ENCODE data around the gene HSD17B14. TPM values are rescaled to one million over a fixed set of nuclear protein-coding genes. Genes with fewer than 3 reads are reported as not detected.
A peak's percentile ranks its signal among the peaks of the same experiment; 100 is the strongest.

The HSD17B14 gene
- total and polyA plus RNA-seq, 2 of the 13 experiments (the other 11 are each of a cell fraction or from before 2014, with no cell fraction given) = 0.58 to 1.2 TPM

DNA sequence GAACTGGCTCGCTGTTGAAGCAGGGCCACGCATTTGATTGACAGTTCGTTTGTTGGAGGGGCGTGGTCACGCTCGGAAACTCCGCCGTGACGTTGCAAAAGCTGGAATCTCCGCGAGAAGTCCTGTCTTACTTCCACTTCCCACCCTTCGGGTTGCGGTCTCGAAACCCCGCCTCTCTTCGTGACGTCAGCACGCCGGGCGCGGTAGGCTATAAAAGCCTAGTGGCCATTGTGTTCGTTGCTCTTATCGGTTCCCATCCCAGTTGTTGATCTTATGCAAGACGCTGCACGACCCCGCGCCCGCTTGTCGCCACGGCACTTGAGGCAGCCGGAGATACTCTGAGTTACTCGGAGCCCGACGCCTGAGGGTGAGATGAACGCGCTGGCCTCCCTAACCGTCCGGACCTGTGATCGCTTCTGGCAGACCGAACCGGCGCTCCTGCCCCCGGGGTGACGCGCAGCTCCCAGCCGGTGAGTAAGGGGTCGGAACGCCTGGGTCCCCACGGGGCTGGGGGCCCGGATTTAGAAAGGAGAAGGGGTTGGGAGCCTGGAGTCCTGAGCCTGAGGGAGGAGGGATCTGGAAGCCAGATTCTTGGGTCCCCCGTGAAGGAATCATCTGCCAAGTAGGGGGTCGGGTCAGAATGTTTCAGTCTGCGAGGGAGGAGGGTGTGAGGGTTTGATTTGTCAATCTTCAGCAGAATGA is 36.0 kb upstream of the HSD17B14 start, which contains the start of gene PPP1R15A (continued):
- no peak for TF ChIP-seq KLF15 (CRISPR knock-in tag; IDR thresholded peaks at IDR 0.05; ENCODE audit: borderline replicate concordance)
- TF ChIP-seq ZMYM4 (CRISPR knock-in tag; IDR thresholded peaks at IDR 0.05) = peak; percentile 85
- 0 out of 2 replicates have a peak, but pooled peaks have one; percentile 21 for TF ChIP-seq PAX8 (CRISPR knock-in tag; IDR thresholded peaks at IDR 0.05; ENCODE audit: borderline replicate concordance)
- no peak; the same call in 1 of the 2 replicates for TF ChIP-seq ETV6 (CRISPR knock-in tag; conservative IDR thresholded peaks at IDR 0.05)
- no peak for TF ChIP-seq IRX3 (CRISPR knock-in tag; IDR thresholded peaks at IDR 0.05; ENCODE audit: borderline replicate concordance, low read depth)
- 0 out of 2 replicates have a peak, but pooled peaks have one; percentile 32 for TF ChIP-seq ZBTB33 (CRISPR knock-in tag; IDR thresholded peaks at IDR 0.05)
- no peak for TF ChIP-seq ZNF552 (CRISPR knock-in tag; IDR thresholded peaks at IDR 0.05; ENCODE audit: borderline replicate concordance)
- TF ChIP-seq RFXAP (CRISPR knock-in tag; IDR thresholded peaks at IDR 0.05; ENCODE audit: borderline replicate concordance) = 0 out of 2 replicates have a peak, but pooled peaks have one; percentile 28
- TF ChIP-seq ZEB1 (IDR thresholded peaks at IDR 0.05; ENCODE audit: insufficient replicate concordance, low read depth) = peak; percentile 43
- TF ChIP-seq PAF1 (CRISPR knock-in tag; IDR thresholded peaks at IDR 0.05) = no peak
- TF ChIP-seq ZNF703 (CRISPR knock-in tag; IDR thresholded peaks at IDR 0.05; ENCODE audit: borderline replicate concordance) = no peak
- TF ChIP-seq ONECUT2 (CRISPR knock-in tag; IDR thresholded peaks at IDR 0.05) = no peak
- TF ChIP-seq NFKB2 (CRISPR knock-in tag; IDR thresholded peaks at IDR 0.05; ENCODE audit: borderline replicate concordance) = peak; percentile 72; the same call in 1 of the 2 replicates
- TF ChIP-seq ZNF704 (CRISPR knock-in tag; IDR thresholded peaks at IDR 0.05; ENCODE audit: borderline replicate concordance) = no peak; the same call in 1 of the 2 replicates
- peak; percentile 61 for TF ChIP-seq RBM39 (IDR thresholded peaks at IDR 0.05; ENCODE audit: low read depth, low read length, poor library complexity, severe bottlenecking)
- TF ChIP-seq RBFOX2 (IDR thresholded peaks at IDR 0.05; ENCODE audit: low read depth, low read length) = peak; percentile 93
- TF ChIP-seq HCFC1 (IDR thresholded peaks at IDR 0.05; ENCODE audit: low read depth, low read length) = peak; percentile 50
- TF ChIP-seq NR2F6 (IDR thresholded peaks at IDR 0.05) = no peak
- TF ChIP-seq NR2F6 (CRISPR knock-in tag; IDR thresholded peaks at IDR 0.05) = peak; percentile 40; the same call in 1 of the 2 replicates
- no peak for TF ChIP-seq RNF2 (conservative IDR thresholded peaks at IDR 0.05; ENCODE audit: low read depth)
- peak; percentile 73 for TF ChIP-seq PHF8 (CRISPR knock-in tag; IDR thresholded peaks at IDR 0.05)
- TF ChIP-seq NR2C2 (CRISPR knock-in tag; IDR thresholded peaks at IDR 0.05; ENCODE audit: borderline replicate concordance) = no peak
- TF ChIP-seq SUZ12 (IDR thresholded peaks at IDR 0.05; ENCODE audit: low read depth, low read length) = no peak
- 0 out of 2 replicates have a peak, but pooled peaks have one; percentile 22 for TF ChIP-seq FOXO1 (CRISPR knock-in tag; IDR thresholded peaks at IDR 0.05)
- 0 out of 2 replicates have a peak, but pooled peaks have one; percentile 44 for TF ChIP-seq FOXC1 (CRISPR knock-in tag; IDR thresholded peaks at IDR 0.05; ENCODE audit: borderline replicate concordance)
- TF ChIP-seq ERF (CRISPR knock-in tag; IDR thresholded peaks at IDR 0.05) = peak; percentile 89

Data from HepG2 (cell line).